K562 (cell line): Measurements from ENCODE around the gene AKT2. TPM values are rescaled to one million over a fixed set of nuclear protein-coding genes. Genes with fewer than 3 reads are reported as not detected.

Experiments used
- FOXA3 ChIP-seq, 2 experiments: fragments of 450-650 bp in 1 of 2; sonication (generic) in 1 of 2; formaldehyde crosslinking; IDR thresholded peaks in 1 of 2; conservative IDR thresholded peaks in 1 of 2; 2 replicates each; pipeline versions ENCODE4 v1.4.0 to v1.8.0; 2020 to 2022; ENCODE audit warnings: mild to moderate bottlenecking in 2 of 2, missing genetic modification reagents in 1 of 2
- MGA ChIP-seq: fragments of 450-650 bp; IDR thresholded peaks from 2 replicates; pipeline ENCODE4 v1.6.1; 2016; ENCODE audit warnings: mild to moderate bottlenecking, moderate library complexity
- NR2C1 ChIP-seq, 2 experiments: fragments of 450-650 bp; IDR thresholded peaks; 2 replicates each; pipeline ENCODE4 v1.6.1; 2017; ENCODE audit warnings: mild to moderate bottlenecking in 2 of 2, antibody characterized with exemption in 1 of 2, inconsistent platforms in 1 of 2, missing compliant biosample characterization in 1 of 2, missing genetic modification characterization in 1 of 2
- RERE ChIP-seq: sonication (generic); formaldehyde crosslinking; IDR thresholded peaks from 2 replicates; pipeline ENCODE4 v1.8.0; 2023; ENCODE audit warnings: missing genetic modification reagents, mild to moderate bottlenecking, borderline replicate concordance
- TEAD4 ChIP-seq, 2 experiments: sonication (generic) in 1 of 2; formaldehyde crosslinking in 1 of 2; IDR thresholded peaks; 2 replicates each; pipeline versions ENCODE4 v1.6.1 to v1.8.0; 2012 to 2022; ENCODE audit warnings: borderline replicate concordance in 1 of 2, inconsistent platforms in 1 of 2, low read length in 1 of 2, mild to moderate bottlenecking in 1 of 2, missing genetic modification reagents in 1 of 2
- ZNF311 ChIP-seq: fragments of 250-450 bp; sonication (Bioruptor Pico); IDR thresholded peaks from 2 replicates; pipeline ENCODE4 v1.4.0; 2020; ENCODE audit warnings: mild to moderate bottlenecking, moderate library complexity
- ZNF699 ChIP-seq: fragments of 250-450 bp; sonication (Bioruptor Pico); IDR thresholded peaks from 2 replicates; pipeline ENCODE4 v1.8.0; 2021; ENCODE audit warnings: mild to moderate bottlenecking, moderate library complexity; ENCODE audit not compliant: insufficient replicate concordance
- ZNF75A ChIP-seq: fragments of 450-650 bp; formaldehyde crosslinking; IDR thresholded peaks from 2 replicates; pipeline ENCODE4 v1.4.0; 2020; ENCODE audit warnings: mild to moderate bottlenecking
- polyA plus RNA-seq, 8 experiments: library from polyadenylated mRNA; depleted of rRNA in 4 of 8; stranded (reverse) in 5 of 8; unstranded in 3 of 8; fragments of >200 nt; fragmentation: Nextera tagmentation in 2 of 8; fragmentation: Illumina TruSeq in 1 of 8; extraction: Ambion mirVana in 2 of 8; extraction: Trizol in 1 of 8; gene quantifications; 2 replicates each; pipeline versions ENCODE4 v1.2.1 to v1.2.3, GENCODE V29; 2011 to 2014; ENCODE audit warnings: inconsistent platforms in 1 of 8, missing spikeins in 1 of 8
- total RNA-seq, 7 experiments: library from RNA; depleted of rRNA in 6 of 7; stranded (reverse); fragments of >200 nt in 6 of 7; fragmentation: Illumina TruSeq in 2 of 7; extraction: Trizol in 2 of 7; gene quantifications; 2 replicates each; pipeline versions ENCODE4 v1.2.1 to v1.2.3, GENCODE V29; 2011 to 2021; ENCODE audit warnings: low replicate concordance in 1 of 7

AKT2 gene
- total and polyA plus RNA-seq, 9 of the 15 experiments (the other 6 are each of a cell fraction or from before 2014, with no cell fraction given) = 1.1 to 132 (median 67.7) TPM

- TF ChIP-seq RERE (CRISPR knock-in tag) (no peak), ZNF75A (CRISPR knock-in tag) (no peak), ZNF311 (CRISPR knock-in tag) (no peak), MGA (no peak), TEAD4 (IDR thresholded peaks at IDR 0.05; ENCODE audit: low read length) (no peak), TEAD4 (CRISPR knock-in tag; IDR thresholded peaks at IDR 0.05; ENCODE audit: borderline replicate concordance) (no peak), FOXA3 (CRISPR knock-in tag; conservative IDR thresholded peaks at IDR 0.05 in 1 of 2, IDR thresholded peaks at IDR 0.05 in 1 of 2) (no peak), NR2C1 (IDR thresholded peaks at IDR 0.05) (no peak), NR2C1 (tag; IDR thresholded peaks at IDR 0.05) (no peak), ZNF699 (CRISPR knock-in tag) (no peak)
Measured at GRCh38 chr19:40217934-40218890, 66.9 kb downstream of the AKT2 start, which contains the start of gene TTC9B (continued).
